NCI-H2227 treated with DMSO at 0.1 percent for 48 hours (cell line): ENCODE measurements around the gene ZNF396.

ENCODE experiments used
- DNase-seq: peaks from one replicate; lab custom pipeline; 2025; lab: John Stamatoyannopoulos, UW

ZNF396 gene

DNA sequence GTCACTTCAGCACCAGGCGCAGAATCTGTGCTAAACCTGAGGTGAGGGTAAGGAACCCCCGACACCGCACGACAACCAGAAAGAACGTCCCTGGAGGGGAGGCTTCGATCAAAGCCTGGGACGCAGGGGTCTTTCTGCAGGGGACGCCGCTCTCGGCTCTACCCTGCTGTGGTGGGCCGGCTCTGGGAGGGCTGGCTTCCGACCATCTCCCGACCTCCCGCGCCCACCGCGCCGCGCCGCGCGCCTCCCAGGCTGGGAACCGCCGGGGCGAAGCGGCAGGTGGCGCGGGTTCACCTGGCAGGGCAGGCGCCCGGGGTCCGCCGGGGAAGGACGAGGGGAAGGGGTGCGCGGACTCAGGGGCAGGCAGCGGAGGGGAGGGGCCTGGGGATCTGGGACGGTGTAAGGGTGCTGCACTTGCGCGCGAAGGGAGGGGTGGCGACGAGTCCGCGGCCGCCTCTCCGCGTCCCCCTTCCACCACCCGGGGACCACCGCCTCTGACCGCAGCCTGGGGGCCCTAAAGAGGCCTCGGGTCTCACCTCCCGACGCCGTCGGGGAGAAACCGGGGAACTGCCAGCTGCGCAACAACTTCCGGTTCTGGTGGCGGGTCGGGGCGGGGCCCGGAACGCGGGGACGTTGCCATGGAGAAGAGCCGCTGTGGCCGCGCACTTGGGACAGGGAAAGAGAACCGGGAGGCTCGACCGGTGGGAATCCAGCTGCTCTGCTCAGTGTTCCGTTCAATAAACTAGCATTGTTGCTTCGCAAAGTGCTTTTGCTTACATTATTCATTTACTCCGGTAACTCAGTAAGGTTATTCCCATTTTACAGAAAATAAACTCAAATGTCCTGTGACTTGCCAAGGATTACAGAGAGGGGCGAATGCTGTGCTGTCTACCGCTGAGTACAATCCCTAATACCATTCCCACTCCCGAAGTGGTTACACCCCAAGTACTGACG is at the start of gene ZNF396:
Gene ZNF396 (minus strand): TSS at position 596 of the 954 bp plus-strand sequence. CDS start 3,045 bp downstream, outside the sequence.
- DNase-seq = peak; percentile 61

DNA sequence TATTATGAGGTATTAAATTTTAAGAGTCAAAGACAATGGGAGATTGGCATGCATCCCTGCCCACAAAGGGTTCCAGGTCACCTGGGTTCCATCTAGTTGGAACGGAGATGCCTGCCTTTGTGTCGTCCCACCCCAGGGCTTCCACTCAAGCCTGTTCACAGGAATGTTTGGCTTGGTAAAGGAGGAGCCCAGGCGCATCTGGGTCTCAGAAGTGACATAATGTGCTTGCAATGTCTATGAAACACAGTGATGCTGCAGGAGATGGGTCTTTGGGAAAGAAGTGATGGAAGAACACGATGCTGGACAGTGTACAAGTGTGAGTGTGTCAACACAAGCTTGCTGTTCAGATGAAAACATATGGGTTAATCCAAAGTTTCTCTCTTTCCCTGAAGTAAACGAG is 49.6 kb upstream of the ZNF396 start:
- DNase-seq = no peak

DNA sequence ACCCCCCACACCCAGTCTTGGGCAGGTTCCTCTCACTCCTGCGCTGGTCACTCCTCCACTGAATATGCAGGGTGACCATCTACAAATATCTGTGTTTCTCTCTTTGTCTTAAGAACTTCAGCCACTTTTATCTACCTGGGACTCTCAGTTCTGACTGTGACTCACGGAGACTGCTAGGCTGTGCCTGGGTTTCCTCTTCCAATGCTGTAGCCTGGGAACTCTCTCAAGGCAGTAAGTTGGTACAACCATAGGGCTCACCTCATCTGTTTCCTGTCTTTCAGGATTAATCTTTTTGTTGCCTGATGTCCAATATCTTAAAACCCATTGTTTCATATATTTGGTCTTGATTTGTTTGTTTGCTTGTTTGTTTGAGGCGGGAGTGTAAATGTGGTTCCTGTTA is 47.2 kb upstream of the ZNF396 start:
- DNase-seq = no peak

DNA sequence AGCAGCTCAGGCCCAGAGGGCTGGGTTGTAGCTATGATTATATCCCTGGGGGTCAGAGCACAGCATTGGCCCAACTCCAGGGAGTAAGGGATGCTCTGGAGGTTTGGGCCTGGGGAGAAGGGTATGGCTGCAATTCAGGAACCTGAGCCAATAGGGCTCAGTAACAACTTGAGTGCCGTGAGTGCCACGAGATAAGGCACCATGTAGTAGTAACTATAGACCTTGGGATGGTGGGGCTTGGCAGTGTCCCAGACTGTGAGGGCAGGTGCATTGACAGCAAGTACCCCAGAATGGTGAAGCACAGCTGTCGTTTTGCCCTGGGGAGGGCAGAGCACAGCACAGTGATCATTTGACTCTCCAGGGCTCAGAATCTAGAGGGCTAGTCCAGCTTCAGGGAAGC is 45.1 kb upstream of the ZNF396 start:
- DNase-seq = no peak

DNA sequence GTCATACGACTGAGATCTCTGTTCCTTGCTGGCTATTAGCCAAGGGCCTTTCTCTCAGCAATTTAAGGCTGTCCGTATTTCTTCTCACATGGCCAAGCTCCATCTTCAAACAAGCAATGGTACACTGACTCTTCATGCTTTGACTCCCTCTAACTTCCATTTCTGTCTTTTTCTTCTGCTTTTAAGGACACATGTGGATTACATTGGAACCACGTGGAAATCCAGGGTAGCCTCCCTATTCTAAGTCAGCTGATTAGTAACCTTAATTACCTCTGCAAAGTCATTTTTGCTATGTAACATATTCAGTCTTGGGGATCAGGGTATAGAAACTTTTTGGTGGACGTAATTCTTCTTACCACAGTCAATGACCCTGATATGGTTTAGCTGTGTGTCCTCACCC is 41.5 kb upstream of the ZNF396 start:
- DNase-seq = no peak

DNA sequence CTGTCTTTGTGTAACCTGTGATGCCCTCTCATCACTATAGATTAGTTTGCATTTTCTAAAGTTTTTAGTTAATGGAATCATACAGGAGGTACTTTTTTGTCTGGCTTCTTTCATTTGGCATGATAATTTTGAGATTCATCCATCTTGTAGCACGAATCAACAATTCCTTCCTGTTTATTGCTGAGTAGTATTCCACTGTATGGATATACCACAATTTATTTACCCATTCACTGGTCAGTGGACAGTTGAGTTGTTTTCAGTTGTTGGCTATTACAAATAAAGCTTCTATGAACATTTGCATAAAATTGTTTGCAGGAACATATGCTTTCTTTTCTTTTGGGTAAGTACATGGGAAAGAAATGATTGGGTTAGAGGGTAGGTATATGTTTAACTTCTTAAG is 40.1 kb upstream of the ZNF396 start:
- DNase-seq = no peak

DNA sequence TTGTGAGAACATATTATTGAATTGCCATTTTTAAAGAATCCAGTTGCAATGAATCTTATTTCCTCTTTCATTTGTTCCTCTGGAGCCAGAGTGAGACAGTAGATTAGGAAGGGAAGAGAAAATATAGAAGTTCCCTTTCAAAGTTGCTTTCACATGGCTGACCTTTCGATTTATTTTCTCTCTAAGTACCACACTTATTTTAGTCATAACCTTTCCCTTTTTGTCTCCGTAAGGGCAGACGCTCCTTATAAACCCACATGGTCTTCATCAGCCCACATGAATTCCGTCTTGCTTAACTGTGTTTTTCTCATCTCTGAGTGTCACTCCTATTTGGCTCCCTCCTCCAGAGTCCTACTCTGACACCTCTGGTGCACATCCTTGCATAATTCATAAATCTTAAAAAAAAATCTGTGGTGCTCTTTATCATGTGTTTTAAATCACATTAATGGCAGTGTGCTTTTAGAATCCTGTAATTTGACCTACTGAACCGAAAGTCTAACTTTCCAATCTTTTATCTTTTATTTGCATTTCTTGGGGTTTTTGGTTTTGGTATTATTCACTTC is 38.5 kb upstream of the ZNF396 start:
- DNase-seq = no peak

DNA sequence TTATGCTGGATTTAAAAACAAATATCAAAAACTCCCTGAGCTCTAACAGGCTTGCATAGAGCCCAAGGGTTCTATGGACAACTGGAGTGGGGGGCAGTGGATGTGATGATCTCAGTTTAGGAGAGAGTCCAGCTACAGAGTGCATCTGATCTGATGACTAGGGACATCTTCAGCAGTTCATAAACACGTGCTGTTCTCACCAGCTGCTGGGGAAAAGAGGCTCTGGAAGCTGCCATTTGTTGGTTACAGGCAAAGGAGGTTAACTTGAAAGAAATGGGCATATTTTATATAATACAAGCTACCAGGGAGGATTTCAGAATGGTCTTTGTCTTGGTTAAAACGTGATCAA is 36.0 kb upstream of the ZNF396 start:
- no peak for DNase-seq

DNA sequence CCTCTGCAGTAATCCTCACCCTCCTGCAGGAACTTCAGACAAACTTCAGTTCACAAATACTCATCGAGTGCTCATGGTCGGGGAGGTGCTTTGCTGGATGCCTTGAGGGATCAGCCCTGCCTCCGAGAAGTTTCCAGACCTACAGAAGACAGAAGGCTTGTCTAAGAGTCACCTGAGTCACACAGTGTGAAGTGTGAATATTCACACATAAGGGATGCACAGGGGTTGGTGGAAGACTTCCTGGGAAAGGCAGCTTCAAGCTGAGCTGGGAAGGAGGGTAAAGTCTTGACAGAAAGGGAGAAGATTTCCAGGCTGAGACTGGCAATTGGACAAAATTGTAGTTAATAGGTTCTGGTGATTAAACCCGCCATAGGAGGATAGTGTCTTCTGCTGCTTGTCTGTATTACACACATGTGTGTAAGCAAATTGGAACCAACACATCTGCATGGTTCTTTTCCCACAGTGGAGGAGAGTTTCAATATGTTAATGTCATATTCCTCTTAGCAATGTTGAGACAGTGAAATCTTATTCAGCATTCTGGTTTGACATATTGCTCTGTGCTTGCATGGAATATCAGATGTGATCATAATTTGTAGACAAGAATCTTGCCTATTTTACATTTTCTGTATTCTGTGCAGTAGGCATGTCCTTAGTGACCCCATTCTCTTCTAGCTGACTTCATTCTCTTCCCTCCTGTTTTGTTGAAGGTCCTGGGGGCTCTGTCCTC is 34.7 kb upstream of the ZNF396 start:
- DNase-seq = no peak

DNA sequence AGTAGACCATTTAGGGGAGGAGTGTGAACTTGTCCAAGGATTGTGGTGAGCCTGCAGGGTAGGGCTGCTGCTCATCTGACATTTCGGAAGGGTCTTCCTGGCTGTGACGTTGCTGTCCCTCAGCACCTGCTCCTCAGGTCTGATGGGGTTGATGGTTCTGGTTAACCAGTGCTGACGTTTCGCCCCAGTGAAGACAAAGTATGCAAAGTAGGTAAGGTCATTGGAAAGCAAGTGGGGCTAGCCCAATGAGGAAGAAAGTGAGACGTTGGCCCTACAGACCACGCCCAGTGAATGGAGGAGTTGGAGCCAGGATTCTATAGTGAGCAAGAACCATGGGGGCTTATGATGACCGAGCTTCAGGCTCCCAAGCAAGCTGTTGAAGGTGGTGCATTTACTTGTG is 33.4 kb upstream of the ZNF396 start:
- DNase-seq = no peak

DNA sequence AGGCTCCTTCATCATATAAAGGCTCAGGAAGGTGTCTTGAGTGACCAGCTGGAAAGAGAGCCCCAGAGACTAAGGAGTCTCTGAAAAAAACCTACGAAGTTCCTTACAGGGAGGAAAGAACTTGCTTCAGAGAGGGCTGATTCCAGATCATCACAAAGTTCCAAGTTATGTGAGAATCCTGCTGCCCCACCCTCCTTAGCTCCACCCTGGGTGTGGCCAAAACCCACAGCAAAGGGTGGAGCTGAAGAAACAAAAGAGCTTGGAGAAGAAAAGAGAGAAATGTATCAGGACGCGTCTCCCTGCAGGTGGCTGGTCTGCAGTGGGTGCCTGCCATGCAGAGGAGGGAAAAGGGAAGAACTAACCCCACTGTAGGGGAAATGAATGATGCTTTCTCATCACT is 32.8 kb upstream of the ZNF396 start:
- no peak for DNase-seq

DNA sequence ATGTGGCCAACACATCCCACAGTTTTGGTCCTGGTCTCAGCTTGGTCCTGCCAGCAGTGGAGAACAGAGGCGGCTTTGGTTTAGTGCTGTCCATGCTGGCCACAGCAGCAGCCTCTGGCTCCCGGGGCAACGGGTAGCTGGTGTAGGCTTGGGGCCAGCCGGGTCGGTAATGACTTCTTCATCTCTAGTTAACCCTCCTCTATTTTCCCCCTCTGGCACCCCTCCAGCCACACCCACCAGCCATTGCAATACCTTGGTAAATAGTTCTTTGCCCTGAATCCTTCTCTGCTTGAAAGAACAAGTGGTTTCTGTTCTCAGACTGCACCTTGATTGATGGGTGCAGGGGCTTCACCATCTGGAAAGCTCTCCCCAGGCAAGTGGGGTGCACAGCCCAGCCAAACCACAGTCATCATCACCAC is 31.7 kb upstream of the ZNF396 start:
- no peak for DNase-seq

DNA sequence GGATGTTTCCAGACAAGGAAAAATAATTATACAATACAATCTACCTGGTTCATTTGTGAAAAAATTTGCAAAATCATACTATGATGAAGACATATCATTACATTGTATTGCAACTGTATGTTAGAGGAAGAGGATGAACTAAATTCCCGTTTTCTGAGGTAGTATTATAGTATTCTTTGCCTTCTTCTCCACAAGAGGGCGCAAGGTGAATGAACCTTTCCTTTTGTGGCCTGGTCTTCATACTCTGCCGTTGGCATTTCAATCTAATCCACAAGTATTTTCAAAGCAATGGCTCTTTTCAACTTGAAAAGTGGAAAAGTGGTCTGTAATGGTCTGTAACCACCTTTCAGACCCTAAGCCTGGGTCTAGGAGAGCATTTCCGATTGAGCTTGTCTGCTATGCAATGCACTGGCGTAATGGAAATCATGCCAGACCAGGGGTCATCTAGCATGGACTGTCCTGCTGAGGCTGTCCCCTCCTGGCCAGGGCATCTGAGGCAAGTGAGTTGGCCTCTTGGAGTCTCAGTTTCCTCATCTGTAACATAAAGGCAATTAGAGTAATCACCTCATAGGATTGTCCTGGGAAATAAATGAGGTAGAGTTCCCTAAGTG is 30.8 kb upstream of the ZNF396 start:
- DNase-seq = peak; percentile 46

DNA sequence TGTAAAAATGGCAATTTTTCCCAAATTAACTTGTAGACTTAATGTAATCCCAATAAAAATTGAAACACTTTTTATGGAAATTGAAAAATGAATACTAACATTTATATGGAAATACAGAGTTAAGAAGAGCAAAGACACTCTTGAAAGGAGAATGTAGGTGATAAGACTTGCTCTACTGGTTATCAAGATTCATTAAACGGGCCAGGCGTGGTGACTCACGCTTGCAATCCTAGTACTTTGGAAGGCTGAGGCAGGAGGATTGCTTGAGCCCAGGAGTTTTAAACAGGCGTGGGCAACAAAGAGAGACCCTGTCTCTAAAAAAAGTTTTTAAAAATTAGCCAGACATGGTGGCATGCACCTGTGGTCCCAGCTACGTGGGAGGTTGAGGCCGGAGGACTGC is 29.5 kb upstream of the ZNF396 start:
- no peak for DNase-seq

DNA sequence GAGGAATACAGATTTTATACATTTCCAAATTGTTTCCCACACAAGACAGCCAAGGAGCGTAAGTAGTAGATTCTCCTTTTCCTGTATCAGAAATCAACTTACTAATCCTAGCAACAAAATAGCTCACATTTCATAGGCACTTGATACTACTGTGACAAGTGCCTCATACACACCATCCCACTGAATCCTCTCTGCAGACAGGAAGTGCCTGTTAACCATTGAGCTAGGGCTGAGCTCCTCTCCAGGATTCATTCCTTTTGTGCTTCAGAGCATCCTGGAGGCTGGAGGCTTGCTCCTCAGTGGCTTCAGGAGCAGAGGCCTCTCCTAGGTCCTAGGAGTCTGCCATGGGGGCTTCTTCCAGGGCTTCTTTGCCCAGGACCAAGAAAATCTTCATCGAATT is 20.8 kb upstream of the ZNF396 start:
- no peak for DNase-seq

DNA sequence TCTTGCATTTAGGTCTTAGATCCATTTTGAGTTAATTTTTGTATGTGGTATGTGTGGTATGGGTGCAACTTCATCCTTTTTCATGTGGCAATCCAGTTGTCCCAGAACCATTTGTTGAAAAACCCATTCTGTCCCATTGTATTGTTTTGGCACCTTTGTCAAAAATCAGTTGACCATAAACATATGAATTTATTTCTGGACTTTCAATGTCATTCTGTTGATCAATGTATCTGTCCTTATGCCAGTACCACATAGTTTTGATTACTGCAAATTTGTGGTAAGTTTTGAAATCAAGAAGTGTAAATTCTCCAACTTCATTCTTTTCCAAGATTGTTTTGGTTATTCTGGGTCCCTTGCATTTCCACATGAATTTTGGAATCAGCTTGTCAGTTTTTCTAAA is 16.6 kb upstream of the ZNF396 start:
- no peak for DNase-seq

DNA sequence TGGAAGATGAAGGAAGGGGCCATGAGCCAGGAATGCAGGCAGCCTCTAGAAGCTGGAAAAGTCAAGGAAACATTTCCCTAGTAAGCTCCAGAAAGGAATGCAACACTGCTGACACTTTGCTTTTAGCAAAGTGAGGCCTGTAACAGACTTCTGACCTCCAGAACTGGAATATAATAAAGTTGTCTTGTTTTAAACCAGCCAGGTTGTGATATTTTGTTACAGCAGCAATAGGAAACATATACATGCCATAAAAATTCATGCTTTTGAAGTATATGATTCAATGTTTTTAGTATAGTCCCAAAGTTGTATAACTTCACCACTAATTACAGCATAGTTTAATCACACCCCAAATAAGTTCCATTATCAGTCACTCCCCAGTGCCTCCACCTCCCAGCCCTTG is 15.2 kb upstream of the ZNF396 start:
- DNase-seq = no peak

DNA sequence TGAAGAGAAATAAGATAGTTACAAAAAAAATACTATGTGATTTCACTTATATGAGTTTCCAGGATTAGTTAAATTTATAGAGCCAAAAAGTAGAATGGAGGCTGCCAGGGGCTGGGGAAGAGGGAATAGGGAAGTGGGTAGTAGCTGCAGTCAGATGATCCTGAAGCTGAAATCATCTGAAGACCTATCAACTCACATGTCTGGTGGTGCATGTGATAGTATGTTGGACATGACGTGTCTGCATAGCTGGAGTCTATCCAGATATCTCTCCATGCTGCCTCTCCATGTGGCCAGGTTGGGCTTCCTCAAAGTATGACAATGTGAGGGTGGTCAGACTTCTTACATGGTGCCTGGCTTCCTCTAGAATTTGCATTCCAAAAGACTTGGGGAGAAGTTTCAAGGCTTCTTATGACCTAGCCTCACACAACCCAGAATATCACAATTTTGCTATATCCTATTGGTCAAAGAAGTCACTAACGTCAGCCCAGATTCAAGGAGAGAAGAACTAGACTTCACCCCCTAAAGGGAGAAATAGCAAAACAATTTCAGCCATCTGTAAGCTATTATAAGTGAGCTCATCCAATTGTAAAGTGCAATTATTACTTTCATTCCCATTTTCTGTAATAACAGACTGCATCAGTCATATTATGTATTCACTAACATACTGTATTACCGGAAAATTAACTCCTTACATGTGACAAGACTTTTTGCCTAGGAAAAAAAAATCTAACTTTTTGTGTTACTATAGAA is 14.0 kb upstream of the ZNF396 start:
- DNase-seq = no peak

DNA sequence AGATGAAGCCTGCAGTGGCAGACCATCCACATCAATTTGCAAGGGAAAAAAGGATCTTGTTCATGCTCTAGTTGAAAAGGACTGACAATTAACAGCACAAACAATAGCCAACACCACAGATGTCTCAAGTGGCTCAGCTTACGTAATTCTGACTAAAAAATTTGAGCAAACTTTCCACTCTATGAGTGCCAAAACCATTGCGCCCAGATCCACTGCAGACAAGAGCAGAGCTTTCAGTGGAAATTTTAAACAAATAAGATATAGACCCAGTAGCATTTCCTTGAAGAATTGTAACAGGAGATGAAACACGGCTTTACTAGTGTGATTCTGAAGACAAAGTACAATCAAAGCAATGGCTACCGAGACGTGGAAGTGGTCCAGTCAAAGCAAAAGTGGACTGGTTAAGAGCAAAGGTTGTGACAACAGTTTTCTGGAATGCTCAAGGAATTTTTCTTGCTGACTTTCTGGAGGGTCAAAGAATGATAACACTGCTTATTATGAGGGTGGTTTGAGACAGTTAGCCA is 12.0 kb upstream of the ZNF396 start:
- no peak for DNase-seq

DNA sequence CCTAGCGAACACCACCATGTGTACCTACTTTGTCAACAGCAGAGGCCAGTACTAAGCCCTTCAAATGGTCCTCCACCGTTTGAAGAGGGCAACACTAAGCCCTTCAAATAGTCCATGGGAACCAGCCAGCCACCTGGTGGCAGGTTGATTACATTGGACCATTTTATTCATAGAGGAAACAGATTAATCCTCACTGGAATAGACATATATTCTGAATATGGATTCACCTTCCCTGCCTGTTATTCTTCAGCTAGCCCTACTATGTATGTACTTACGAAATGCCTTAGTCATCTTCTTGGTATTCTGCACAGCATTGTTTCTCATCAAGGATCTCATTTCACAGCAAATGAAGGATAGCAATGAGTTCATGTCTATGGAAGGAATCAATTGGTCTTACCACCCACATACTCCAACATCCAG is 10.0 kb upstream of the ZNF396 start:
- DNase-seq = peak; percentile 58

DNA sequence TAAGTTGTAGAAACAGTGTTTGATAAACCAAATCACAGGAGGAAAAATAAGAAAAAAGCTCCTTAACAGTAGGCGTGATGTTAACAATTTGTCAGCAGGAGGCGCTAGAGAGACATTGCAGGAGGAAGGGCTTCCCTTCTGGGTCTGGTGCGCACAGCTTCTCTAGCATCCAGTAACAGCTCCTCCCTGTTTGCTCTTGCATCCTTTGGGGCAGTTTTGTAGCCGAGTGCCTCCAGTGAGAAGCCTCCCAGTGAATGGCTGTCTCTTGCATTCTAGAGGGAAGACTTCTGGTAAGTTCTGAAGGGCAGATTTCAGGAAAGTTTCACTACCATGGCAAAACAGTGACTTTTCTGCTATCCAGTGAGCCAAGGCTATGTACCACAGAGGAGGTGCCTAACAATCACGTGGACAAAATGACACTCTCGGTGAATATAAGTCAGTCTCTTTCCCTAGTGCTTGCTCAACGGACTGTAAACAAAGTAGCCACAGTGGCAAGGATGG is 9.5 kb upstream of the ZNF396 start:
- peak; percentile 78 for DNase-seq
